Measurements from ENCODE around the gene PARD3.

- TF ChIP-seq CTCF (IDR thresholded peaks at IDR 0.05; ENCODE audit: insufficient read depth, low read depth, low read length) (no peak), EZH2 (IDR thresholded peaks at IDR 0.05; ENCODE audit: insufficient read depth, low read length) (no peak)
Measured at GRCh38 chr10:34151481-34151880, 663.6 kb downstream of the PARD3 start.

Measured in astrocyte (in vitro differentiated cells and primary cell).